ENCODE measurements around the gene TNIK.

DNA sequence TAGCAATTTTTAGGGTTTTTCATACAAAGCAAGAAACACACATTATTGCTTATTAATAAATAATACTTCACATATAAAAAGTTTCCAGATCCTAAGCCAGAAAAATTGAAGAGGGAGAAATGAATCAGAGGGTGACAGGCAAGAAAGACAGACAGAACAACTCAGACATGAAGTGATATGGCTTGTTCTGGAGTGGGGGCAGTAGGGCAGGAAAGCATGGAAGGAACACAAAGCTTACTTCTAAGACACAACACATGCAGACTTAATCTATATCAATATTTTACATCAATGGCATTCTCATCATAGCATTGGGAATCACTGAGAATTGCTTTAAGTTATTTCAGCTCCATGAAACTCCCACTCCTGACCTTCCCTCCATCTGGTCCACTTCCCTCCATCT lies 24.4 kb downstream of the TNIK start:
- no peak for TF ChIP-seq CTCF (conservative IDR thresholded peaks at IDR 0.05)
- no peak for TF ChIP-seq ZFX (IDR thresholded peaks at IDR 0.05)
